OCI-LY7 (cell line): ENCODE measurements around the gene TTC32.

ENCODE experiments used
- CTCF ChIP-seq: fragments of 200-600 bp; sonication (generic); conservative IDR thresholded peaks from 2 replicates; pipeline ENCODE4 v1.5.1; 2014; ENCODE audit warnings: mild to moderate bottlenecking, antibody characterized with exemption, low read length, moderate library complexity, mixed read lengths
- EZH2phosphoT487 ChIP-seq: fragments of 200-600 bp; sonication (generic); IDR thresholded peaks from 2 replicates; pipeline ENCODE4 v1.6.1; 2018; ENCODE audit warnings: low read depth, borderline replicate concordance, mild to moderate bottlenecking, mixed run types, antibody characterized with exemption, low read length, moderate library complexity, mixed read lengths

- no peak for TF ChIP-seq CTCF
- no peak for TF ChIP-seq EZH2phosphoT487
Measured at GRCh38 chr2:19848029-19848750, 53.6 kb downstream of the TTC32 start.
